ENCODE data around the gene PPP1R1C.

The PPP1R1C gene

GRCh38 chr2:182070736-182071135 is 85.1 kb downstream of the PPP1R1C start:
- no peaks in the 10 kb centered on the region for H3K36me3 Mint-ChIP-seq
- H3K4me3 Mint-ChIP-seq: no peak overlapping the region
- peaks cover 4% of the 10 kb centered on the region for H3K27me3 Mint-ChIP-seq
- no peaks in the 10 kb centered on the region for H3K9me3 Mint-ChIP-seq
- no peak for ATAC-seq (ENCODE audit: low read depth)
- H3K27ac Mint-ChIP-seq: no peak overlapping the region
- no peaks in the 10 kb centered on the region for H3K4me1 Mint-ChIP-seq
- DNase-seq (ENCODE audit: low spot score in 2 of 2): no peak

- Mint-ChIP-seq H3K36me3 (no peaks in the 10 kb centered on the region), H3K9me3 (no peaks in the 10 kb centered on the region), H3K27ac (no peak overlapping the region), H3K4me1 (no peaks in the 10 kb centered on the region), H3K27me3 (peaks cover 4% of the 10 kb centered on the region), H3K4me3 (no peak overlapping the region)
- no peak for DNase-seq (ENCODE audit: low spot score in 2 of 2)
- ATAC-seq (ENCODE audit: low read depth): no peak
Measured at GRCh38 chr2:182072861-182073260, 87.2 kb downstream of the PPP1R1C start.

- no peak for ATAC-seq (ENCODE audit: low read depth)
- Mint-ChIP-seq H3K4me1 (no peaks in the 10 kb centered on the region), H3K36me3 (no peaks in the 10 kb centered on the region), H3K9me3 (no peaks in the 10 kb centered on the region), H3K4me3 (no peak overlapping the region), H3K27ac (no peak overlapping the region), H3K27me3 (peaks cover 4% of the 10 kb centered on the region)
- DNase-seq (ENCODE audit: low spot score in 2 of 2): no peak
Measured at GRCh38 chr2:182073613-182074012, 88.0 kb downstream of the PPP1R1C start.

- no peak for DNase-seq (ENCODE audit: low spot score in 2 of 2)
- no peaks in the 10 kb centered on the region for H3K9me3 Mint-ChIP-seq
- H3K4me1 Mint-ChIP-seq: no peaks in the 10 kb centered on the region
- no peak overlapping the region for H3K4me3 Mint-ChIP-seq
- ATAC-seq (ENCODE audit: low read depth): no peak
- H3K27ac Mint-ChIP-seq: no peak overlapping the region
- H3K36me3 Mint-ChIP-seq: no peaks in the 10 kb centered on the region
- peaks cover 4% of the 10 kb centered on the region for H3K27me3 Mint-ChIP-seq
Measured at GRCh38 chr2:182077023-182077422, 91.4 kb downstream of the PPP1R1C start.

GRCh38 chr2:182077448-182078142 is 91.9 kb downstream of the PPP1R1C start:
- no peaks in the 10 kb centered on the region for H3K4me1 Mint-ChIP-seq
- ATAC-seq (ENCODE audit: low read depth) (peak; percentile 21), DNase-seq (ENCODE audit: low spot score in 2 of 2) (peak; percentile 10 to 28)
- no peak overlapping the region for H3K27ac Mint-ChIP-seq
- H3K36me3 Mint-ChIP-seq: no peaks in the 10 kb centered on the region
- no peaks in the 10 kb centered on the region for H3K9me3 Mint-ChIP-seq
- H3K4me3 Mint-ChIP-seq: no peak overlapping the region
- peaks cover 4% of the 10 kb centered on the region for H3K27me3 Mint-ChIP-seq

GRCh38 chr2:182078988-182079602 is 93.4 kb downstream of the PPP1R1C start:
- Mint-ChIP-seq H3K4me1 (no peaks in the 10 kb centered on the region), H3K36me3 (no peaks in the 10 kb centered on the region), H3K4me3 (no peak overlapping the region), H3K9me3 (no peaks in the 10 kb centered on the region), H3K27ac (no peak overlapping the region), H3K27me3 (peaks cover 2% of the 10 kb centered on the region)
- no peak for ATAC-seq (ENCODE audit: low read depth)
- no peak for DNase-seq (ENCODE audit: low spot score in 2 of 2)

- no peak for DNase-seq (ENCODE audit: low spot score in 2 of 2)
- no peak for ATAC-seq (ENCODE audit: low read depth)
- H3K27ac Mint-ChIP-seq: no peak overlapping the region
- H3K4me3 Mint-ChIP-seq: no peak overlapping the region
- no peaks in the 10 kb centered on the region for H3K27me3 Mint-ChIP-seq
- H3K9me3 Mint-ChIP-seq: no peaks in the 10 kb centered on the region
- no peaks in the 10 kb centered on the region for H3K4me1 Mint-ChIP-seq
- no peaks in the 10 kb centered on the region for H3K36me3 Mint-ChIP-seq
Measured at GRCh38 chr2:182080493-182080892, 94.8 kb downstream of the PPP1R1C start.

GRCh38 chr2:182081602-182082260 is 96.1 kb downstream of the PPP1R1C start:
- DNase-seq (ENCODE audit: low spot score in 2 of 2): no peak
- H3K27me3 Mint-ChIP-seq: no peaks in the 10 kb centered on the region
- H3K4me1 Mint-ChIP-seq: no peaks in the 10 kb centered on the region
- ATAC-seq (ENCODE audit: low read depth): no peak
- no peak overlapping the region for H3K27ac Mint-ChIP-seq
- H3K36me3 Mint-ChIP-seq: no peaks in the 10 kb centered on the region
- H3K4me3 Mint-ChIP-seq: no peak overlapping the region
- H3K9me3 Mint-ChIP-seq: no peaks in the 10 kb centered on the region

GRCh38 chr2:182088681-182089320 is 103.1 kb downstream of the PPP1R1C start:
- peaks cover under 1% of the 10 kb centered on the region for H3K9me3 Mint-ChIP-seq
- H3K36me3 Mint-ChIP-seq: no peaks in the 10 kb centered on the region
- ATAC-seq (ENCODE audit: low read depth) (no peak), DNase-seq (ENCODE audit: low spot score in 2 of 2) (no peak)
- H3K27ac Mint-ChIP-seq: no peak overlapping the region
- H3K4me3 Mint-ChIP-seq: no peak overlapping the region
- H3K4me1 Mint-ChIP-seq: no peaks in the 10 kb centered on the region
- H3K27me3 Mint-ChIP-seq: peaks cover 1% of the 10 kb centered on the region

GRCh38 chr2:182090486-182090885 is 104.8 kb downstream of the PPP1R1C start:
- no peak for ATAC-seq (ENCODE audit: low read depth)
- Mint-ChIP-seq H3K9me3 (peaks cover 2% of the 10 kb centered on the region), H3K4me3 (no peak overlapping the region), H3K36me3 (no peaks in the 10 kb centered on the region), H3K4me1 (no peaks in the 10 kb centered on the region), H3K27ac (no peak overlapping the region), H3K27me3 (peaks cover 3% of the 10 kb centered on the region)
- no peak for DNase-seq (ENCODE audit: low spot score in 2 of 2)

GRCh38 chr2:182097571-182098164 is 112.0 kb downstream of the PPP1R1C start:
- Mint-ChIP-seq H3K4me3 (no peak overlapping the region), H3K4me1 (no peaks in the 10 kb centered on the region), H3K27me3 (peaks cover 3% of the 10 kb centered on the region), H3K27ac (no peak overlapping the region), H3K9me3 (peaks cover 2% of the 10 kb centered on the region), H3K36me3 (no peaks in the 10 kb centered on the region)
- ATAC-seq (ENCODE audit: low read depth) (no peak), DNase-seq (ENCODE audit: low spot score in 2 of 2) (no peak)

GRCh38 chr2:182098648-182099047 is 113.0 kb downstream of the PPP1R1C start:
- Mint-ChIP-seq H3K36me3 (no peaks in the 10 kb centered on the region), H3K27me3 (peaks cover 3% of the 10 kb centered on the region), H3K9me3 (peaks cover 2% of the 10 kb centered on the region), H3K27ac (no peak overlapping the region), H3K4me3 (no peak overlapping the region), H3K4me1 (no peaks in the 10 kb centered on the region)
- DNase-seq (ENCODE audit: low spot score in 2 of 2) (no peak), ATAC-seq (ENCODE audit: low read depth) (no peak)

- no peak for DNase-seq (ENCODE audit: low spot score in 2 of 2)
- no peak overlapping the region for H3K27ac Mint-ChIP-seq
- no peaks in the 10 kb centered on the region for H3K9me3 Mint-ChIP-seq
- H3K4me1 Mint-ChIP-seq: no peaks in the 10 kb centered on the region
- ATAC-seq (ENCODE audit: low read depth): no peak
- no peaks in the 10 kb centered on the region for H3K27me3 Mint-ChIP-seq
- H3K4me3 Mint-ChIP-seq: no peak overlapping the region
- no peaks in the 10 kb centered on the region for H3K36me3 Mint-ChIP-seq
Measured at GRCh38 chr2:182101263-182101662, 115.6 kb downstream of the PPP1R1C start.

- DNase-seq (ENCODE audit: low spot score in 2 of 2) (no peak), ATAC-seq (ENCODE audit: low read depth) (no peak)
- Mint-ChIP-seq H3K9me3 (no peaks in the 10 kb centered on the region), H3K27me3 (no peaks in the 10 kb centered on the region), H3K27ac (no peak overlapping the region), H3K4me1 (no peaks in the 10 kb centered on the region), H3K4me3 (no peak overlapping the region), H3K36me3 (no peaks in the 10 kb centered on the region)
Measured at GRCh38 chr2:182103526-182103925, 117.9 kb downstream of the PPP1R1C start.

Measured in memory B cell (primary cell).